ENCODE data around the gene NRXN3. TPM values are rescaled to one million over a fixed set of nuclear protein-coding genes. Genes with fewer than 3 reads are reported as not detected.

NRXN3 gene
- total and polyA plus RNA-seq, 5 donors, result 1.5 to 4.7 (median 4.0) TPM

DNA sequence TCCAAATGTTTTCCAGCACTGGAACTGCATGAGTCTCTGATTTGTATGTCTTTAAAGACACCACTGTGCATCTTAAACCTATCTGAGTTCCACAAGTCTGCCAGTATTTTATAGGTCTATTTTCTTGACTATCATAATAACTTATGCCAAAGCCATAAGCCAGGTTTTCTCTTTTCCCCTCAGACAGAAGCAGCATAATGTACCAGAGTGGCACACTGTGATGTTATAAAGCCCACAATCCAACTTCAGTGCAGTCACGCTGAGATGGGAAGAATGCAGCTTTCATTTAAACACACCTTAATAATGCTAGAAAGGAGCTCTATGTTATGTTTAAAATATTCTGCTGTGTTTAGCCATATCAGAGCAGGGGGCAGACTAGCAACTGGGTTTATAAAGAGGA, 1117.8 kb downstream of the NRXN3 start:
- 87% methylated on average over 1 of the region's 1 CpG for whole genome bisulfite sequencing
- H3K27ac ChIP-seq (ENCODE audit: low read length), result no peak overlapping the region
- no peaks in the 10 kb centered on the region for H3K4me1 ChIP-seq (ENCODE audit: control insufficient read depth, insufficient read depth, low read length)
- H3K9me3 ChIP-seq (ENCODE audit: control insufficient read depth, low read length), result no peaks in the 10 kb centered on the region
- no peak for DNase-seq
- ATAC-seq, result no peak
- no peak overlapping the region for H3K4me3 ChIP-seq (ENCODE audit: low read length)
- H3K27me3 ChIP-seq (ENCODE audit: control insufficient read depth, insufficient read depth), result no peaks in the 10 kb centered on the region
- intact Hi-C loops (cut with DNase I), result no loop called here

DNA sequence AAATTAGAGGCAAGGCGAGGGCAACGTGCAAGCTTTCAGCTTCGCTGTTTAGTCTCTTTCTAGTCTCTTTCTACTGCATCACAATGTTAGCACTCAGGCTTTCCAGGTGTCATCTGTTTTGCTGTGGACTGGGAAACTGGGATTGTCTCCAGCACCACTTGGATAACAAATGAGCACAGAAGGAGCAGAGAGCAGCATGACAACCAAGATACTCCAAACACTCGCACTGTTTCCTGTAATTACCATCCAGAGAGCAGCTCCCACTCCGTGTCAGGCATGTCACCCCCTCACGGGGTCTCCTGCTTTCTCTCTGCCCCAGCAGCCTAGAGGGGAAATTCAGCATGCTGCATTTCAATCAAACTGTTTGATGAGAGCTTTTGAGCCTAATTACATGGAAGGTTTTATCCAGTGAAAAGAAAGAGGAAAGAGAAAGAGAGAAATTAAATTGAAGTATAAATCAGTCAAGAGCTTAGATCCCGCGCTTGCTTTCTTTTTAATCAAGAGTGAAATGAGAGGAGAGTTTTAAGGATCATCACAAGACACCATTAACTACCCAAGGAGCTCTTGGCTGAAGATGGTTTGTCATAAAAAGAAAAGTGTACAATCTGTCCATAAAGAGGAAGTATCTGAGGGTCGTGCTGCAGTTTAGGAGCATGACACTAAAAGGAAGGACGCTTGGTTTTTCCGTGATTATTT, 1123.5 kb downstream of the NRXN3 start:
- ATAC-seq, result no peak
- H3K27me3 ChIP-seq (ENCODE audit: control insufficient read depth, insufficient read depth), result no peaks in the 10 kb centered on the region
- DNase-seq, result no peak
- intact Hi-C loops (cut with DNase I), result no loop called here
- H3K4me1 ChIP-seq (ENCODE audit: control insufficient read depth, insufficient read depth, low read length), result no peaks in the 10 kb centered on the region
- no peaks in the 10 kb centered on the region for H3K9me3 ChIP-seq (ENCODE audit: control insufficient read depth, low read length)
- H3K27ac ChIP-seq (ENCODE audit: low read length), result no peak overlapping the region
- no peak overlapping the region for H3K4me3 ChIP-seq (ENCODE audit: low read length)
- WGBS, result 37% methylated on average over 11 of the region's 11 CpGs

DNA sequence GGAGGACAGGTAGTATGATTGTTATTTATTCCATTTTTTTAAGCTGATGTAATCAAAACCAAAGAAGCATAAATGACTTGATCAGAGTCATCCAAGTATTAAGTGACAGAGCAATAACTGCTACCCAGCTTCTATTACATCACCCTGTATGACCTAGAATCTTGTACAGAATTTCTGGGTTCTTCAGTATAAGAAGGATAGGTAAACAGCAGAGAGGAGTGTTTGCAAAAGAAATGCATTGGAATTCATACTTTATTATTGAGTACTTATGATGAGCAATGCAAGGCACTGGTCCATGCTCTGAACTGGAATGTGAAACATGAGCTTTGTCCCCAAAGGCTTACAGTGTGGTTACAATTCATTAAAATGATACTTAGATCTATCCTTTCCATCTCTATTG, 1124.3 kb downstream of the NRXN3 start:
- Histone ChIP-seq H3K27me3 (ENCODE audit: control insufficient read depth, insufficient read depth) (no peaks in the 10 kb centered on the region), H3K4me1 (ENCODE audit: control insufficient read depth, insufficient read depth, low read length) (no peaks in the 10 kb centered on the region), H3K27ac (ENCODE audit: low read length) (no peak overlapping the region), H3K4me3 (ENCODE audit: low read length) (no peak overlapping the region), H3K9me3 (ENCODE audit: control insufficient read depth, low read length) (no peaks in the 10 kb centered on the region)
- ATAC-seq (no peak), DNase-seq (no peak)
- intact Hi-C loops (cut with DNase I), result no loop called here

DNA sequence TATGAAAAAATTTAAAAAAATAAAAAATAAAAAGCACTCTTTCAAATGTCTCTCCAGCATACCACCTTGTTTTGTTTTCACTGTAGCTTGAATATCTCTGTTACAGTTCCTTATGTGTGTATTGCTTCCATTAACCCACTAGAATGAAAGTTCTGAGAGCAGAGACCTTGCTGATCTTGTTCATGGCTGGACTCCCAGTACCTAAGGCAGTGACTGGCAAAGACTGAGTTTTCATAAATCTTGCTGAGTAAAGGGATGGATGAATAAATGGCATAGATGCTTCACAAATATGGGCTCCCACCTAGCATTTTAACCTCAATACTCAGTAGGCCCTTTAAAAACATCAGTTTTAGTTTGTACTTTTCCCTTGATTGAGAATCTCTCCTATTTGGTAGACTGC, 1125.2 kb downstream of the NRXN3 start:
- Histone ChIP-seq H3K9me3 (ENCODE audit: control insufficient read depth, low read length) (no peaks in the 10 kb centered on the region), H3K4me1 (ENCODE audit: control insufficient read depth, insufficient read depth, low read length) (no peaks in the 10 kb centered on the region), H3K4me3 (ENCODE audit: low read length) (no peak overlapping the region), H3K27ac (ENCODE audit: low read length) (no peak overlapping the region), H3K27me3 (ENCODE audit: control insufficient read depth, insufficient read depth) (no peaks in the 10 kb centered on the region)
- DNase-seq (no peak), ATAC-seq (no peak)
- intact Hi-C loops (cut with DNase I), result no loop called here

DNA sequence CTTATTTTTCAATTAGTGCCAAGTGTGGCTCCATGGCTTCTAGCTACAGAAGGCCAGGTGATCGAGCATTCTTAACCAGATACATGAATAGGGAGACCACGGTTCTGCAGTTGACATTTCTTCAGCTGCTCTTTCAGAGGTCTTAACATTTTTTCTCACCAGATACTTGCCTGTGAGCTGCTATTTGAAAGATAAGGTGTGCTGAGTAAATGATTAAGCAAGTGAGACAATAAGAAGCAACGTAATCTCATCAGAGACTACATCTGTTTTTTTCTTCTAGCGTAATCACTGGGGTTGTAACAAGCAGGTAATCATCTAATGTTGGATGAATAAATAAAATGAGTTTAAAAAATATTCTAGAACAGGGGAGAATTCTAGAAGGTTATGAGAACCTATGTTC, 1128.2 kb downstream of the NRXN3 start:
- no peaks in the 10 kb centered on the region for H3K4me1 ChIP-seq (ENCODE audit: control insufficient read depth, insufficient read depth, low read length)
- H3K27me3 ChIP-seq (ENCODE audit: control insufficient read depth, insufficient read depth), result no peaks in the 10 kb centered on the region
- WGBS, result 62% methylated on average over 4 of the region's 4 CpGs
- no peak for DNase-seq
- no peak overlapping the region for H3K4me3 ChIP-seq (ENCODE audit: low read length)
- no peaks in the 10 kb centered on the region for H3K9me3 ChIP-seq (ENCODE audit: control insufficient read depth, low read length)
- no peak overlapping the region for H3K27ac ChIP-seq (ENCODE audit: low read length)
- ATAC-seq, result no peak
- intact Hi-C loops (cut with DNase I), result no loop called here

DNA sequence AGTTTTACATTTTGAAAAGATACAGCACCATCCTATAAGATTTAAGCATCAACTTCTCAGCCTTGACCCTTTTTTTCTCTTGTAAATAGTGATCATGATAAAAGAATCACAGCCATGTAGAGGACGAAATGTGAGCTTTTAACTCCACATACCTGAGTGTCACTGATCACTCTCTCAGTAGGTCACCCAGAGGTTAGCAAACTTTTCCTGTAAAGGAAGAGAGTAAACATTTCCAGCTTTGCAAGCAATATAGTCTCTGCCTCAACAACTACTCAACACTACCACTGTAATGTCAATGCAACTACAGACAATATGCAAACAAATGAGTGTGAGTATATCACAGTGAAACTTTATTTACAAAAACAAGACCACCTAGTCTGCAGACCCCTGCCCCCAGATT, 1129.0 kb downstream of the NRXN3 start:
- H3K4me3 ChIP-seq (ENCODE audit: low read length), result no peak overlapping the region
- no peak for ATAC-seq
- H3K27ac ChIP-seq (ENCODE audit: low read length), result no peak overlapping the region
- no peaks in the 10 kb centered on the region for H3K9me3 ChIP-seq (ENCODE audit: control insufficient read depth, low read length)
- H3K27me3 ChIP-seq (ENCODE audit: control insufficient read depth, insufficient read depth), result no peaks in the 10 kb centered on the region
- WGBS, result 72% methylated on average over 1 of the region's 1 CpG
- intact Hi-C loops (cut with DNase I), result no loop called here
- DNase-seq, result no peak
- no peaks in the 10 kb centered on the region for H3K4me1 ChIP-seq (ENCODE audit: control insufficient read depth, insufficient read depth, low read length)

DNA sequence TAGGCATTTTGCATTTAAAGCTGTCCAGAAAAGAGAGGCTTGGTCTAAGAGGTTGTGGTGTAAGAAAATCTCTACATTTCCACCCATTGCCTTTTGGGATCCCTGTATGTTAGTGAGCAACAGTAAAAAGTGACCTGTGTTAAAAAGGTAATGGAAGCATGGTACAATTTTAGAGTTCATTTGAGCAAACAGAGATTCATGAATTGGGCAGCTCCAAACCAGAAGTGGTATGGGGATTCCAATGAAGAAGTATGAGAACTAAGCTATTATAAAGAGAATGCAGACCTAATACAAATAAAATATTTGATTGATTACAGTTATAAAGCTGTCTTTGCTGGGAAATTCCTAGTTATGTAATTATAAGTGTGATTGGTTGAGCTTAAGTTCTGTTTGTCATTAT, 1134.1 kb downstream of the NRXN3 start:
- Histone ChIP-seq H3K27ac (ENCODE audit: low read length) (no peak overlapping the region), H3K4me1 (ENCODE audit: control insufficient read depth, insufficient read depth, low read length) (no peaks in the 10 kb centered on the region), H3K9me3 (ENCODE audit: control insufficient read depth, low read length) (no peaks in the 10 kb centered on the region), H3K27me3 (ENCODE audit: control insufficient read depth, insufficient read depth) (no peaks in the 10 kb centered on the region), H3K4me3 (ENCODE audit: low read length) (no peak overlapping the region)
- ATAC-seq (no peak), DNase-seq (no peak)
- intact Hi-C loops (cut with DNase I), result no loop called here

DNA sequence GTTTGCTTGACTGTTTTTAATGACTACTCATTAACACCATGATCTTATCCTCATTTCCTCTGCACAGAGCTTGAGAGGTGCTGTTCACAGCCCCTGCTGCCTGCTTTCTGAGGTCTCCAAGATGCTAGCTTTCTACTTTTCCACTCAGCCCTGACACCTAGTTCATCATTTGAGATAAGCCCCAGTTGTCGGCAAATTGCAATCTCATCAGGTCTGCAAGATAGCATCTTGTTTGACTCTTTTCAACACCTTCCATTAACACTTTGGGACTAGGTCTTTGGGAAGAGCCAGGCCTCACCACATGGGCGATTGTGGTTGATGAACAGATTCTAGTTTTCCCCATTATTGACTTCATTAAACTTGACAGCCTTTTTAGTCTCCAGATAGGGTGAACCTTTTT, 1136.4 kb downstream of the NRXN3 start:
- ATAC-seq (no peak), DNase-seq (no peak)
- no peaks in the 10 kb centered on the region for H3K9me3 ChIP-seq (ENCODE audit: control insufficient read depth, low read length)
- H3K27ac ChIP-seq (ENCODE audit: low read length), result no peak overlapping the region
- intact Hi-C loops (cut with DNase I), result no loop called here
- no peaks in the 10 kb centered on the region for H3K27me3 ChIP-seq (ENCODE audit: control insufficient read depth, insufficient read depth)
- no peak overlapping the region for H3K4me3 ChIP-seq (ENCODE audit: low read length)
- 28% methylated on average over 2 of the region's 2 CpGs for WGBS
- no peaks in the 10 kb centered on the region for H3K4me1 ChIP-seq (ENCODE audit: control insufficient read depth, insufficient read depth, low read length)

DNA sequence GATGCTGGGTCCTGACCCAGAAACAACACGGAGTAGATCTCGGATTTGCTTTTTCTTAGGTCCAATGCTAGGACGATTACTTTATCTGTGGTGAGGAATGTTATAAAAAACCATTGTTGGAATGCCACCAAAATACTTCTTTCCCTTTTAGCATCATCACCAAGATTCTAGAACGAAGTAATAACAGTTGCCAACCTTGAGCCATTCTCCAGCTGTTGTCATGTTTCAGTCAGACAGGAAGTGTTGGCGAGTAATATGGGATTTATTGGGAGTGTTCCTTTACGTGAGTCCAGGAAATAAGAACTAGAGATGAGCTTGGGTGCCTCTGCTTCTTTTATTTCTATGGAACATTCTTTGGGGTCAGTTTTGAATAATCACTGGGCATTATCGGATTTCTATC, 1148.2 kb downstream of the NRXN3 start:
- H3K4me1 ChIP-seq (ENCODE audit: control insufficient read depth, insufficient read depth, low read length), result no peaks in the 10 kb centered on the region
- no peak overlapping the region for H3K27ac ChIP-seq (ENCODE audit: low read length)
- H3K9me3 ChIP-seq (ENCODE audit: control insufficient read depth, low read length), result no peaks in the 10 kb centered on the region
- 45% methylated on average over 7 of the region's 7 CpGs for WGBS
- intact Hi-C loops (cut with DNase I), result no loop called here
- H3K27me3 ChIP-seq (ENCODE audit: control insufficient read depth, insufficient read depth), result no peaks in the 10 kb centered on the region
- H3K4me3 ChIP-seq (ENCODE audit: low read length), result no peak overlapping the region
- DNase-seq (no peak), ATAC-seq (no peak)

DNA sequence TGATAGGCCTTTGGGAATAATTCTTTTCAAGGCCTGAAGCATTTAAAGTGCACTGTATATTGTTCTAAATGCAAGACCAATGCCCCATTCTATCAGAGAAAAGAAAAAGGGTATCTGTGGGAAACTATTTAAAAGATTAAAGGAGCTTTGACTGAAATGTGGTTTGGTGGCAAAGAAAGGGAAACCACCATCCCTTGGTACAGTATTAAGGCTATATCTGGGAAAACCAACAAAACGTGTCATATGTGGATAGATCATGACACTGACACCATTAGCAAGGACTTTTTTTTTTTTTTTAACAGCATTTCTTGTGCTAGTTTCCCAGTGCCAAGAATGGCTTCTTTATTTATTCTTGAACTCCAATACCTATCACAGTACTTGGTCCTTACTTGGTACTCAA, 1150.4 kb downstream of the NRXN3 start:
- no peak for ATAC-seq

DNA sequence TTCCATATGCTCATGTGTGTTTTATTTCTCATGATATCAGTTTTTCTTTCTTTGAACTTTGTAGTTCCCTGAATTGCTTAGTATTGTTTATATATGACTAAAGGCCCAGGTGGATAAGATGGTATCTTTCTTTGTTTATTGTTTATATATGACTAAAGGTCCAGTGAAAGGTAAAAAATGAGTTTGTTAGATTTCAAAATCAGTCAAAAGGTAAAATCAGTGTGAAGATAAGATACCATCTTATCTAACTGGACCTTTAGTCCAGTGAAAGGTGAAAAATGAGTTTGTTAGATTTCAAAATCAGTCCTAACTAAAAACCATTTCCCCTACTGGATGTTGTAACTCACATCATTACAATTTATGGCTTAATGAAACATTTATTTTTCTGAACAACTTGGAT, 1150.9 kb downstream of the NRXN3 start:
- Histone ChIP-seq H3K4me1 (ENCODE audit: control insufficient read depth, insufficient read depth, low read length) (no peaks in the 10 kb centered on the region), H3K27me3 (ENCODE audit: control insufficient read depth, insufficient read depth) (no peaks in the 10 kb centered on the region), H3K27ac (ENCODE audit: low read length) (no peak overlapping the region), H3K9me3 (ENCODE audit: control insufficient read depth, low read length) (no peaks in the 10 kb centered on the region), H3K4me3 (ENCODE audit: low read length) (no peak overlapping the region)
- no peak for ATAC-seq
- intact Hi-C loops (cut with DNase I), result no loop called here
- no peak for DNase-seq

More for the DNA sequence above, 1150.4 kb downstream of the NRXN3 start:
- Histone ChIP-seq H3K9me3 (ENCODE audit: control insufficient read depth, low read length) (no peaks in the 10 kb centered on the region), H3K4me3 (ENCODE audit: low read length) (no peak overlapping the region), H3K27ac (ENCODE audit: low read length) (no peak overlapping the region), H3K4me1 (ENCODE audit: control insufficient read depth, insufficient read depth, low read length) (no peaks in the 10 kb centered on the region), H3K27me3 (ENCODE audit: control insufficient read depth, insufficient read depth) (no peaks in the 10 kb centered on the region)
- WGBS, result 58% methylated on average over 1 of the region's 1 CpG
- DNase-seq, result no peak
- intact Hi-C loops (cut with DNase I), result no loop called here

DNA sequence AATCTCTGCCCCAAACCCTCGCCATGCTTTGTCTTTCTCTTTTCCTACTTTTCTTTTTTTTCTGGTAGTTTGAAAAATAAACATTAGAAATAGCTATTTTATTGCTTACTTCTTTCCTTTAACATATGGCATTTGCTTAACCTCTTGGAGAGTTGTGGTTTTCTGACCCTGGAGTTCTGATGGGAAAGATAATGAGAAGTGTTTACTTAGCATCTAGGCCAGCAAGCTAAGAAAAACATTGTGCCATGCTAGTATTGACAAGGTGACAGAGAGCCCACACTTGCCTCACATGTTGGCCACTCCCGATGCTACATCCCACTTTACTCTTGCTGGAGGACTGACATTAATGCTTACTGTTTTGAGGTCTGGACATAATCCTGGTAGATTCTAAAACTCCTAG, 1154.9 kb downstream of the NRXN3 start:
- 63% methylated on average over 2 of the region's 2 CpGs for WGBS
- ATAC-seq (no peak), DNase-seq (no peak)
- Histone ChIP-seq H3K27ac (ENCODE audit: low read length) (no peak overlapping the region), H3K4me1 (ENCODE audit: control insufficient read depth, insufficient read depth, low read length) (no peaks in the 10 kb centered on the region), H3K9me3 (ENCODE audit: control insufficient read depth, low read length) (no peaks in the 10 kb centered on the region), H3K4me3 (ENCODE audit: low read length) (no peak overlapping the region), H3K27me3 (ENCODE audit: control insufficient read depth, insufficient read depth) (no peaks in the 10 kb centered on the region)
- intact Hi-C loops (cut with DNase I), result no loop called here
